SK-N-SH (cell line): ENCODE results near the gene SIX5.

Experiments
- JUND ChIP-seq: IDR thresholded peaks from 2 replicates; pipeline ENCODE4 v1.4.0; 2012
- TF ChIP-seq, protein P1 (sequence below): fragments of 200-600 bp; sonication (generic); IDR thresholded peaks from 2 replicates; pipeline ENCODE4 v1.6.1; 2017; ENCODE audit warnings: antibody characterized with exemption, mild to moderate bottlenecking, moderate library complexity

- no peak for TF ChIP-seq JUND
- TF ChIP-seq, protein P1, sequence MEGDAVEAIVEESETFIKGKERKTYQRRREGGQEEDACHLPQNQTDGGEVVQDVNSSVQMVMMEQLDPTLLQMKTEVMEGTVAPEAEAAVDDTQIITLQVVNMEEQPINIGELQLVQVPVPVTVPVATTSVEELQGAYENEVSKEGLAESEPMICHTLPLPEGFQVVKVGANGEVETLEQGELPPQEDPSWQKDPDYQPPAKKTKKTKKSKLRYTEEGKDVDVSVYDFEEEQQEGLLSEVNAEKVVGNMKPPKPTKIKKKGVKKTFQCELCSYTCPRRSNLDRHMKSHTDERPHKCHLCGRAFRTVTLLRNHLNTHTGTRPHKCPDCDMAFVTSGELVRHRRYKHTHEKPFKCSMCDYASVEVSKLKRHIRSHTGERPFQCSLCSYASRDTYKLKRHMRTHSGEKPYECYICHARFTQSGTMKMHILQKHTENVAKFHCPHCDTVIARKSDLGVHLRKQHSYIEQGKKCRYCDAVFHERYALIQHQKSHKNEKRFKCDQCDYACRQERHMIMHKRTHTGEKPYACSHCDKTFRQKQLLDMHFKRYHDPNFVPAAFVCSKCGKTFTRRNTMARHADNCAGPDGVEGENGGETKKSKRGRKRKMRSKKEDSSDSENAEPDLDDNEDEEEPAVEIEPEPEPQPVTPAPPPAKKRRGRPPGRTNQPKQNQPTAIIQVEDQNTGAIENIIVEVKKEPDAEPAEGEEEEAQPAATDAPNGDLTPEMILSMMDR: no peak
These were observed 21.9 kb upstream of the SIX5 start for GRCh38 chr19:45790942-45791341.
